NCI-H1105 (cell line): ENCODE data around the gene SPINK7.
"Not testable (repeated sequence)": the region's sequence is repeated elsewhere in the genome, so short reads cannot be mapped to it uniquely, and the experiment has no call there.

Source experiments
- DNase-seq: peaks from one replicate; lab custom pipeline; 2025; lab: John Stamatoyannopoulos, UW

The SPINK7 gene

GRCh38 chr5:148312153-148312552 lies at the start of gene SPINK7:
TSS of gene SPINK7 (plus strand) at chr5:148312423. CDS start at chr5:148312484, 61 bp downstream.
- DNase-seq, result no peak

- no peak for DNase-seq
Observed at GRCh38 chr5:148267962-148268361, 44.3 kb upstream of the SPINK7 start.

DNA sequence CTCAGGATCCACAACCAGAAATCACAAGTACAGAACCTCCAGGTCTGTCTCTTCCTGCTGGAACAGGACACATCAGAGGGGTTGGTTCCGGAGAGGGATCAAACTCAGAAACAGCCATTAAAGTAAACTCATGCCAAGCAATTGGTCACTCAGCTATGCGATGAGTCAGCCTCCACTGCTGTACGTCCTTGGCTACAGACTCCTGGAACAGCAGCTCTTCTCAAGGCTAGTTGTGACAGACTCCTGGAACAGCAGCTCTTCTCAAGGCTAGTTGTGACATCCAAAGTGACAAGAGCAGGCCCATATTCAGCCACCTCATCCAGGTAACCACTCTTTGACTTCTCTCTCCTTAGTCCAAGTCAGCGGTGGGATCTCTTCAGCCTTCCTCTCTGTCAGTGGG lies 43.7 kb upstream of the SPINK7 start, which contains the start of gene SPINK13:
SPINK13 (plus strand) TSS at position 229 of the 400 bp plus-strand sequence. CDS start 1,279 bp downstream, outside the sequence.
- no peak for DNase-seq

DNA sequence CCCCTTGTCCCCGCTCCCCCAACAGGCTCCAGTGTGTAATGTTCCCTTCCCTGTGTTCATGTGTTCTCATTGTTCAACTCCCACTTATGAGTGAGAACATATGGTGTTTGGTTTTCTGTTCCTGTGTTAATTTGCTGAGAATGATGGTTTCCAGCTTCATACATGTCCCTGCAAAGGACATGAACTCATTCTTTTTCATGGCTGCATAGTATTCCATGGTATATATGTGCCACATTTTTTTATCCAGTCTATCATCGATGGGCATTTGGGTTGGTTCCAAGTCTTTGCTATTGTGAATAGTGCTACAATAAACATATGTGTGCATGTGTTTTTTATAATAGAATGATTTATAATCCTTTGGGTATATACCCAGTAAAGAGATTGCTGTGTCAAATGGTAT lies 37.1 kb upstream of the SPINK7 start:
- not testable (repeated sequence) for DNase-seq

DNA sequence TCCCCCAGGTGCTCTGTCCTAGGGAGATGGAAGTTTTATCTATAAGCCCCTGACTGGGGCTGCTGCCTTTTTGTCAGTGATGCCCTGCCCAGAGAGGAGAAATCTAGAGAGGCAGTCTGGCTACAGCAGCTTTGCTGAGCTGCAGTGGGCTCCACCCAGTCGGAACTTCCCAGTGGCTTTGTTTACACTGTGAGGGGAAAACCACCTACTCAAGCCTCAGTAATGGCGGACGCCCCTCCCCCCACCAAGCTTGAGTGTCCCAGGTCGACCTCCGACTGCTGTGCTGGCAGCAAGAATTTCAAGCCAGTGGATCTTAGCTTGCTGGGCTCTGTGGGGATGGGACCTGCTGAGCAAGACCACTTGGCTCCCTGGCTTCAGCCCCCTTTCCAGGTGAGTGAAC lies 31.3 kb upstream of the SPINK7 start:
- DNase-seq, result not testable (repeated sequence)

DNA sequence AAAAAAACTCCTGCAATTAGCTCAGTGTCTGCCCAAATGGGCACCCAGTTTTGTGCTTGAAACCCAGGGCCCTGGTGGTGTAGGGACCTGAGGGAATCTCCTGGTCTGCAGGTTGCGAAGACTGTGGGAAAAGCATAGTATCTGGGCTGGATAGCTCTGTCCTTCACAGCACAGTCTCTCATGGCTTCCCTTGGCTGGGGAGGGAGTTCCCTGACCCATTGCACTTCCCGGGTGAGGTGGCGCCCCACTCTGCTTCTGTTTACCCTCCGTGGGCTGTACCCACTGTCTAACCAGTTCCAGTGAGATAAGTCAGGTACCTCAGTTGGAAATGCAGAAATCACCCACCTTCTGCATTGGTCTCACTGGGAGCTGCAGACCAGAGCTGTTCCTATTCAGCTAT lies 30.9 kb upstream of the SPINK7 start:
- DNase-seq, result not testable (repeated sequence)

GRCh38 chr5:148290271-148291195 lies 21.7 kb upstream of the SPINK7 start:
- DNase-seq, result no peak

DNA sequence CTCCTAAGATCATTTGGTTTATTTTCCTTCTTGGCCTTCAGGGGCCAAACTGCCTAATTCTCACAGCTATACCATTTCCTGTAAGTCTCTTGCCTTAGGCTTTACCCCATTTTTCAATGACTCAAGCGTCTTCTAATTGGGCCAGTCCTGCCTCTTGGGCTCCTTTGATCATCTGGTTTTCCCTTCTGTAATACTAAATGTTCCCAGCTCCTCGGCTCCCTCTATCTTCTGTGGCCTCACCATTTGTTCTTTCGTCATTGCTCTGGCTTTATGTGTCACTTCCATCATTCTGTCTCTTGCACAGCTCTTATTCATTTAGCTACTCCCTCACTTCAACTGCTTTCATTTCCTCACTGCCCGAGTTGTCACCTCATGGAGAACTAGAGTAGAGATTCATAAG lies 14.5 kb upstream of the SPINK7 start:
- no peak for DNase-seq

- DNase-seq, result no peak
Observed at GRCh38 chr5:148306446-148306845, 5.8 kb upstream of the SPINK7 start.

- no peak for DNase-seq
Observed at GRCh38 chr5:148309019-148309418, 3.2 kb upstream of the SPINK7 start.

DNA sequence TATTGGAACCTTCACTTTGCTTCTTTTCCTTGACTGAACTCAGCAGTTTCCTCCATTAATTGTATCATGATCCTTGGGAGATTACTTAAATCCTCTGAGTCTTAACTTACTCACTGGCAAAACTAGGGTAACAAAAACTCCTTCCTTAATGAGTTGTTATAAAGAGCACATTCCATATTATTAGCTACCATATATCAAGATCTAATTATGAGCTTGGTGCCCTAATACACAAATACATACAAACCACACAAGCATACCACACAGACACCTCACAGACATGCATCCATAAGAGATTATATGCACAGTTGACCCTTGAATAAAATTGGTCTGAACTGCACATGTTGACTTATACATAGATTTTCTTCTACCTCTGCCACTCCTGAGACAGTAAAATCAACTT lies 2.5 kb upstream of the SPINK7 start:
- no peak for DNase-seq

GRCh38 chr5:148311484-148311883 lies 739 bp upstream of the SPINK7 start:
- no peak for DNase-seq

DNA sequence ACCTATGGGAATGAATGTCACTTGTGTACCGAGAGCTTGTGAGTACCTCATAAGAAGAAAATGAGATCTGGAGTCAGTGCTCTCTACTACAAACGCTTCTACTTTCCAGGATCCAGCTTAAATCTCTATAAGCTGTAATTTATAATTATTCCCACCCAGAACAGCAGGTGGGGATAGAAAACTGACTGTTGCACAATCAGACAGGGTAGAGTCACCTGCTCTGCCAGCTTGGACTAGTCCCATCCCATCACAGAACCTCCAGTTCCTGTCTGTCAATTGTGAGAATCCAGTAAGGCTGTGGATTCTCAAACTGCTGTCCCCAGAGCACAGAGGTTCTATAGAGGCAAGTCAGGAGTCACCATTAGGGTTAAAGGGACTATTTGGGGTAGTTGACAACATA lies 2.0 kb downstream of the SPINK7 start:
- no peak for DNase-seq

DNA sequence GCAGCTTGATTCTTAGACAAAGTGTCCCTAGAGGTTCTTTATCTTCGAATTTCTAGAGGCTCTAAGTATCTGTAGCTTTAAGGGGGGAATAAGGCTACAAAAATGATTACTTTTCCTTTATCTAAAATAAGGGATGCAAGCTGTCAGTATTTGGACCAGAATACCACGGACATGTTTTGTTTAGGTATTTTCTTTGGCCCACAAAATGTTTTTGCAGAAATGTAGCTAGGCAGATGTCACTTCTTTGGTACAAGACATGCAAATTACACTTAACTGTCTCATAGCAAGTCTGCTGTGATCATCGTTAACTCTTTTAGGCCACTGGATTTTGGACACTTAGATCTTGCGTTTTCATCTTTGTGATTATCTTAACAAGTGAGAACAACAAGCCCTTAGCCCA lies 2.5 kb downstream of the SPINK7 start:
- DNase-seq, result no peak

DNA sequence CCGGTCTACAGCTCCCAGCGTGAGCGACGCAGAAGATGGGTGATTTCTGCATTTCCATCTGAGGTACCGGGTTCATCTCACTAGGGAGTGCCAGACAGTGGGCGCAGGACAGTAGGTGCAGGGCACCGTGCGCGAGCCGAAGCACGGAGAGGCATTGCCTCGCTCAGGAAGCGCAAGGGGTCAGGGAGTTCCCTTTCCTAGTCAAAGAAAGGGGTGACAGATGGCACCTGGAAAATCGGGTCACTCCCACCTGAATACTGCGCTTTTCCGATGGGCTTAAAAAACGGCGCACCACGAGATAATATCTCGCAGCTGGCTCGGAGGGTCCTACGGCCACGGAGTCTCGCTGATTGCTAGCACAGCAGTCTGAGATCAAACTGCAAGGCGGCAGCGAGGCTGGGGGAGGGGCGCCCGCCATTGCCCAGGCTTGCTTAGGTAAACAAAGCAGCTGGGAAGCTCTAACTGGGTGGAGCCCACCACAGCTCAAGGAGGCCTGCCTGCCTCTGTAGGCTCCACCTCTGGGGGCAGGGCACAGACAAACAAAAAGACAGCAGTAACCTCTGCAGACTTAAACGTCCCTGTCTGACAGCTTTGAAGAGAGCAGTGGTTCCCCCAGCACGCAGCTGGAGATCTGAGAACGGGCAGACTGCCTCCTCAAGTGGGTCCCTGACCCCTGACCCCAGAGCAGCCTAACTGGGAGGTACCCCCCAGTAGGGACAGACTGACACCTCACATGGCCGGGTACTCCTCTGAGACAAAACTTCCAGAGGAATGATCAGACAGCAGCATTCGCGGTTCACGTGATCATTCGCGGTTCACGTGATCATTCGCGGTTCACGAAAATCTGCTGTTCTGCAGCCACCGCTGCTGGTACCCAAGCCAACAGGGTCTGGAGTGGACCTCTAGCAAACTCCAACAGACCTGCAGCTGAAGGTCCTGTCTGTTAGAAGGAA lies 8.1 kb downstream of the SPINK7 start:
- not testable (repeated sequence) for DNase-seq

DNA sequence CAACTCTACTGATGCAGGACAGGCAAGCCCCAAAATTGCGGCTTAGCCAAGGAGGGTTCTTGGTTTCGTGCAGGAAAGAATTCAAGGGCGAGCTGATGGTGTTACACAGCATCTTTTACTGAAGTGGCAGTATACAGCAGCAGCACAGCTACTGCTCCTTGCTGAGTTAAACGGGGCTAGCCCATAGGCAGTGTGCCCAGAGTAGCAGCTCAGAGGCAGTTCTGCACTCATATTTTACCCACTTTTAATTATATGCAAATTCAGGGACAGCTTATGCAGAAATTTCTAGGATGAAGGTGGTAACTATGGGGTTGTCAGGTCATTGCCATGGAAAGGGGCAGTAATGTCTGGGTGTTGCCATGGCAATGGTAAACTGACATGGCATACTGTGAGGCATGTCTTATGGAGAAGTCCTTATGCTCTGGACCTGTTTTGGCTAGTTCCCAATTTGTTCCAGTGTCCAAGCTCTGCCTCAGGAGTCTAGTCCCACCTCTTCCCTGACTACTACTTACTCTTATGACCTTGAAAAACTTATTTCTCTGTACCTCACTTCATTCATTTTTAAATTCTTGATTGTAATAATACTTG lies 21.1 kb downstream of the SPINK7 start:
- no peak for DNase-seq

DNA sequence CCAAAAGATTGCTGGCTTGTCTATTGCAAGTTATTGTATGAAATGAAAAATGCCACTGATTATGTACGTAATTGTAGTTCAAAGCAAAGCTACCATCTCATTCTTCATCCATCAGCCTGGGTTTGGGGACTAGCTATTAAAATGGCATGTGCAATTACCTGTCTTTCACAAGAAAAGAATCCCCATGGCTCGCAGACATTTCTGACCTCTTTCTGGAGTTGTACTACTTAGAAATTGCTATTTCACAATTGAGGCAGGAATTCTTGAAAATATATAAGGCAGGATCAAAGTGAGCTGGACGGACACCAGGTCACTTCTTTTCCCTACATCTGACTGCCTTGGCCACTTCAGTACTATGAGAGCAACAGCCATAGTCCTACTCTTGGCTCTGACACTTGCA lies 23.0 kb downstream of the SPINK7 start, which contains the start of gene SPINK9:
SPINK9 (plus strand) TSS at position 301 of the 400 bp plus-strand sequence; CDS start at position 356, 55 bp downstream.
- DNase-seq, result no peak

DNA sequence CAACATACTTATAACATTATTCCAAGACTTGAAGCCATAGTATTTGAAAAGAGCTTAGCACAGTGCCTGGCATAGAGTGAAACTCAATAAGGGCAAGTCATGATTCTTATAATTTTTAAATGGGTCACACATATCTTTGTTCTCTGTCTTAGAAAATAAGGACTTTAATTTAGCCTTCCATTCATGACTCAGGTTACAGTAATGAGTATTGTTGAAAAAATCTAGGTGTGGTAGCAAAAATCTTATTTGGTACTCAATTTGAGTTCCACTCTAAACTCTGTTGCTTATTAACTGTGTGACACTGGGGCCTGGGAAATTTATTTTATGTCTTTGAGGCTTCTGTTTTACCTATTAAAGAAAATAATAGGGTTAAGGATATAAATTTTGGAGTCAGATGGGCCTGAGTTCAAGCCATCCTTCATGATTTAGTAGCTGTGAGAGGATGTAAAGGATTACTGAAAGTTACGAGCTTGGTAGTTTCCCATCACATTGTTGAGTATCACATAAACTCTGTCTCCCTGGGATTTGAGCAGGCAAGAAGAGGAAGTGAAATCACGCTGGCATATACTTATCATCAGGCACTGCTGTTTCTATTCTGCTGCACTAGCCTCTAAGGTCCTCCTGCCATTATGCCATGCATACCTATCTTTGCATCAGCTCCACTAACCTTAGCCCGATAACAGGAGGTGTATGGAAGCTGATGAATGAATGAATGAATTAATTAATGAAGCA lies 24.6 kb downstream of the SPINK7 start:
- no peak for DNase-seq

DNA sequence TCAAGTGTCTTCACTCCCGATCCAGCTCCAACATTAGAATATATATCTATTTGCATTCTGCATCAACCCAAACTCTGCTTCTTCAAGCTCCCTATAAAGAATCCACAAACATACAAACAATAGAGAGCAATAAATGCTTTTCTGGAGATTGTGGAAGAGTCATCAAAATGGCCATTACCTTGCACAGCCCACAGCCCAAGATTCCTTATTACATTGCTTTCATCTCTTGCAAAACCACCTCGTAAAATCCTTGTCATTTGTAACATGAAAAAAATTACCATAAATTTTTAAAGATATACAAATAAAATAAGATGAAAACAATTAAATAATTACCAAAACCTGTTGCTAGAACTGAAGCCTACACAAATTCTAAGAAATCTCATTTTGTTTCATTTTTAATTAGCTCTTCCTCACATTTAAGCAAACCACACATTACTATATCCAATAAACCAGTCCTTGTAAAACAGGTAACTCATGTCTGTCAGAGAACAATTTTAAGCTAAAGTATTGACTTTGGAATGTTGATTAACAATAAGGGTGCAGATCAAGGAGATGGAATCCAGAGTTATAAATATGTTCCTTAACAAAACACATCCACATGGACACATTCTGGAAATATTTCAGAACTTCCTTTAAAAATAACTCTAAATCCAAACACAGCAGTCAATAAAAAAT lies 30.3 kb downstream of the SPINK7 start:
- no peak for DNase-seq

GRCh38 chr5:148343046-148343407 lies 30.8 kb downstream of the SPINK7 start:
- no peak for DNase-seq
